NCI-H2029 (cell line): ENCODE results near the gene RXRA.

Source experiments
- DNase-seq: peaks from one replicate; lab custom pipeline; 2025; lab: John Stamatoyannopoulos, UW

Gene RXRA

GRCh38 chr9:134452728-134453127 lies 126.5 kb downstream of the RXRA start:
- no peak for DNase-seq

- no peak for DNase-seq
These were observed 127.7 kb downstream of the RXRA start for GRCh38 chr9:134453776-134454475.

- no peak for DNase-seq
These were observed 128.2 kb downstream of the RXRA start for GRCh38 chr9:134454476-134454857.

DNA sequence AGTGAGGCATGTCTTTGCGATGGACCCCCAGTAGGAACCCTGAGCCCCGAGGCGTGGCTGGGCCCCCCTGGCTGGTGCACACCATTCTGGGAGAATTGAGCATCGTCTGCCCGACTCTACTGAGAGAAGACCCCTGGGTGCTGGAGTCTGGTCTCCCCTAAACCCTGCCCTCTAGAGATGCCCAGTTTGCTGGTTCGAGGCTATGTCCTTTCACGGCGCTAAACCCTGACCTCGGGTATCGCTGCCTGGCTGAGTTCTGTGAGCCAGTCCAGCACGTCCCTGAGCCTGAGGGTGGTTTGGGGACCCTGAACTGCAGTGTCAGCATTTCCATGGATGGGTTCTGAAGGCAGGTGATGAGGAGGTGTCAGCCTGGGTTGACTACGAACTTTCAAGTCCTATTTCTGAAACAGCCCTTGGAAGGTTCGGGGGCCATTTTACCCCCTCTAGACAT lies 128.8 kb downstream of the RXRA start:
- no peak for DNase-seq

GRCh38 chr9:134455537-134455933 lies 129.3 kb downstream of the RXRA start:
- no peak for DNase-seq

DNA sequence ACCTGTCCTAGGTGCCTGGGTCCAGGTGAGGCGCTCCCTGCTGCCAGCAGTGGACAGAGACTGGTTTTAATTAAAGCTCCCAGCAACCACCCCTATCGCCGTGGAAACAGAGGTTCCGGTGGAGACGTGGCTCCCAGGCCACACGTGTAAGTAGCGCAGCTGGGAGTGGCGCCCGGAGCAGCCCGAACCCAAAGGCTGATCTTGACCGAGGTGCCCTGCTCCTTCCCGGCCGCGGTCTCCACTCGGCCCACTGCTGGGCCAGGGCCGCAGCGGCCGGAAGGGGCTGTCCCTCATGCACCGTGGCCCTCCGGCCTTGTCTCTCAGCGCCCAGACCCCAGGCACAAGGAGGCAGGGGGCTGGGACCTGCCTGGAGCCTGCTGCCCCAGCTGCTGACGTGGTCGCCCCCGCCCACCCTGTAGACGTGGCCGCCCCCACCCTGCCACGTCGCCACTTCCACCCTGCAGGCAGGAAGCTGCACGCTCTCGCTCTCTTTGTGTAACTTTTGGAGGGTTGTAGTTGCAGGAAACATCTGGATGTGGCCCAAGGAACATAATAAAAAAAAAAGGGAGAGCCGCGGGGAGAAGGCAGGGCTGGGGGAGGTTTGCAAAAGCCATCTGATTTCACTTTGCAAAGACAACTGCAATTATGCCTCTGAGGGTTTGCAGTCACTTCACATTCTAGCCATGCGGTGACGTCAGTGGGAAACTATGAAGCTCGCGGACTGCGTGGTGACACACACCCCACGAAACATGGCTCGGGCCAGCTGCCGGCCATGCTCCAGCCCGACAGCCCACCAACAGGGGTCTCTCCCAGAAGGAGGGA lies 129.9 kb downstream of the RXRA start:
- DNase-seq = peak; percentile 19

DNA sequence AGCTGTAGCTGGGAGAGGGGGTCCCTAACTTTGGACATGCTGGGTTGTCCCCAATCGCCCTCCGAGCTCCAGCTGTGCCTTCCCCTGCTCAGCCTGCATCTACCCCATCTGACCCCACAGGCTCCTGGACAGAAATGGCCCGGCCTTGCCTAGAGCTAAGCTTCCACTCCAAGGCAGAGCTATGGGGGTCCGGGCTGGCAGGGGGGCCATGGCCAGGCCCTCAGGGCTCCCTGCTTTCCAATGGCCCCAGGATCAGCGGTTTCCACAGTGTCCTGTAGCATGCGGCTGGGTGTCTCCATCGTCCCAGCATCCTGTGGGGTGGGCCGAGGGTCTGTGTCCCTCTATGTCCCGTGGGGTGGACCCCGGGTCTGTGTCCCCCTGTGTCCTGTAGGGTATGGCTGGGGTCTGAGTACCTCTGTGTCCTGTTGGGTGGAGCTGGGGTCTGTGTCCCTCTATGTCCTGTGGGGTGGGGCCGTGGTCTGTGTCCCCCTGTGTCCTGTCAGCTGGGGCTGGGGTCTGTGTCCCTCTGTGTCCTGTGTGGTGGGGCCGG lies 130.6 kb downstream of the RXRA start:
- DNase-seq = no peak

GRCh38 chr9:134457321-134458206 lies 131.3 kb downstream of the RXRA start:
- no peak for DNase-seq

DNA sequence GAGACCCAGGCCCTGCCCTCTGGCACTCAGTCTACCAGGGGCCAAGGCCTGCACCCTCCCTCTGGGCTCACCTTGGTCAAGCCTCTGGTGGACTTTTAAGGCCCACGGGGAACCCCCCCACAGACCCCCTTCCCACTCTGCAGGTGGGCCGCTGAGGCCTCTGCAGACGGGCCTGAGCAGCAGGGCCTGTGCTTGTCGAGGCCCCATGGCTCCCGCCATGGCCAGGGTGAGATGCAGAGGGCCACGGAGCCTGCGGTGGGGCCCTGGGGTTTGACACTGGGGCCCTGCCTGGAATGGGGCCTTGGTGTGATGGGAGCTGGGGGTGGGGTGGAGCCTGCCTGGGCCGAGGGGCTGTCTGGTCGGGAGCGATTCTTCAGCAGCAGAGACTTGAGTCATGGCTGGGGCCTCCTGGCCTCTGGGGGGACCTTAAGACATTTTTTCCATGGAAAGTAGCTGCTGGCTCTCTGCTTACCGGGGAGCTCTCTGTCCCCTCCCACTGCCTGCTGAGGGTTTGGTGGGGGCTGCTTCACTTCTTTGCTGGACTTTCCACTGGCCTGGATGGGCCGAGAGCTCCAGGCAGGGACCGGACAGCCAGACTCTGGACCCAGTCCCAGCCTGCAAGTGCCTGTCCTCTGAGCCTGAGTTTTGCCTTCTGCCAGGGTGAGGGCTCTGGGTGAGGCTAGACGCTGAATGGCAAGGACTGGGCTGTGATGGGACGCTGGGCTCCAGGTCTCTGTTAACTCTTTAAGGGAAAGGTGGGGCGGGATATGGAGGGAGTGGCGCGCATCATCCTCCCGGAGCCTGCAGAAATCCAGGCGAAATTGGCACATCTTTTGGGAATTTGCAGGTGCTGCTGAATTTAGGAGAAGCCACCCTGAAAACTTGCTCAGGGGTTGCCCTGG lies 132.2 kb downstream of the RXRA start:
- DNase-seq = no peak

GRCh38 chr9:134459164-134459563 lies 132.9 kb downstream of the RXRA start:
- no peak for DNase-seq

GRCh38 chr9:134459573-134459972 lies 133.3 kb downstream of the RXRA start:
- DNase-seq = no peak

- DNase-seq = no peak
These were observed 134.0 kb downstream of the RXRA start for GRCh38 chr9:134460206-134460605.

DNA sequence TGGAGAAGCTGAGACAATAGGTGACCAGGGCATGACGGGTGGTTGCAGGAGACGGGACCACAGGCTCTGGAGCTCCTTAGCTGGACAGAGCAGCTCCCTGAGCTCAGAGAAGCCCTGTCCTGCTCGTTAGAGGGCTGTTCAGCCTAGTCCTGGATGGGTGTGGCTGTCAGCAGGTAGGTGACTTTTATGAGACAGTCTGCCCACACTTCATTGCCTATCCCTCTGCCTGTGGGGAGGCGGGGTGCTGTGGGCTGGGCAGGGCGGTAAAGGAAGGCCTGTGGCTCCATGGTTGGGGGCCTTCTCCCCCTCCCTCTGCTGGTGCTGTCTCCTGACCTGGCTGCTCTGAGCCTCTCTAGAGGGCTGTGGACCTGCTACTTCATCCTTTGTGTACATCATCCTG lies 134.6 kb downstream of the RXRA start:
- DNase-seq = no peak

- DNase-seq = no peak
These were observed 135.2 kb downstream of the RXRA start for GRCh38 chr9:134461426-134461982.

DNA sequence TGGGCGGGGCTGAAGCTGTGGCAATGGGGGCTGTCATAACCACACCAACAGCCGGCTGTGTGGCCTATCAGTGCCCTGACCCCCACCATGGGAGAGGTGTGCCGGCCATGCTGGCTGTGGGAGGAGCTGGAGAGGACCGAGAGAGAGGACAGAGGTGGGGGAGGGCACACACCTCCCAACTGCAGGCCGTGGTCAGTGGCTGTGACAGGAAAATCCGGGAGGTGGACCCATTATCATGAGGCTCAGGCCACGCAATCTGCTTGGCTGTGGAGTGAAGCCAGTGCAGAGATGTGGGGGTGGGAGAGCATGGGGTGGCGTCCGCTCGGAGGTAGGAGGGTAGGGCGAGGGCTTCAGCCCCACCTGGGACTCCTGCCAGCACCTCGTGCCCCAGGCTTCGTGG lies 136.1 kb downstream of the RXRA start:
- DNase-seq = no peak

DNA sequence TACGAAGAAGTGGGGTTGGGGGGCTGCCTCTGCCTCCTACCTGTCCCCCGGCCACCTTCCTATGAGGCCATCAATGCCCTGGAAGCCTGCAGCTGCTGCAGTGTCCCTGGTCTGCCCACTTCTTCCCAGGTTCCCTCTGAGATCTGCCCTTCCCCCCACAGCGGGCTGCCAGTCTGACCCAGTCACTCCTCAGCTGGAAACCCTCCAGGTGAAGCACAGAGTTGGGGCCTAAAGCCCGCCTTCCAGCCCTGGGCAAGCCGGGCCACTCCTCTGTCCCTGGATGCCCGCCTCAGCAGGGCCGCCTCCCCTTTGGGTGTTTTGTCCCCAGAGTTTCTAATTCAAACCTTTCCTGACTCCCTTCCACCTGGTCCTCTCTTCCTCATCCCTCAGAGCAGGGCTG lies 137.0 kb downstream of the RXRA start:
- no peak for DNase-seq

DNA sequence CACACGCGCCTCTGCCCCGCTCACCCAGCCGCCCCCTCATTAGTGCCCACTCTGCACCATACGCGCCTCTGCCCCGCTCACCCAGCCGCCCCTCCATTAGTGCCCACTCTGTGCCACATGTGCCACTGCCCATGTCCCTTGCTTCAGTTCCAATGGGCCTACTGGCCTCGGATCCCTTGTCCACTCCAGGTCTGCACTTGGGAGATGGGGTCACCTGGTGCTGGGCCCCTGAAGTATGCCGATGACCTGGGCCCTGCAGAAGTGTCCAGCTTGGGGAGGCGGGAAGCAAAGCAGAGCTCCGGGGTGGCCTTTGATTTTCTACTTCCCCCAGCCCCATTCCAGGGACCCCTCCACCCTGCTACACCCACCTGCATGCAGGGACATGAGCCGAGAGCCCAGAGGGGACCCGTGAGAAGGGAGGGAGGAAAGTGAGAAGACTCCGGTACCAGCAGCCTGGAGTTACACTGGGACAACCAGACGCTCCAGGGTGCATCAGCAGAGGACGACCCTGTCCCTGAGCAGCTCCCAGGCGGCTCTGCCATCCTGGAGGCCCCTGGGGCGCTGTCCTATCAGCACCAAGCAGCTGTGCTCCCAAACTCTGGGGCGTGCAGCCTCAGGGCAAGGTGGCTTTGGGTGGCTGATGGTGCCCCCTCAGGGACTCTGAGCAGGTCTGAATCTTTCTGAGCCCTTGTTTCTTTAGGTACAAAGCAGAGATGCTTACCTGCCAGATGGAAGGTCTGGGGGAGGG lies 140.8 kb downstream of the RXRA start:
- no peak for DNase-seq

GRCh38 chr9:134468358-134468757 lies 142.1 kb downstream of the RXRA start:
- DNase-seq = no peak

DNA sequence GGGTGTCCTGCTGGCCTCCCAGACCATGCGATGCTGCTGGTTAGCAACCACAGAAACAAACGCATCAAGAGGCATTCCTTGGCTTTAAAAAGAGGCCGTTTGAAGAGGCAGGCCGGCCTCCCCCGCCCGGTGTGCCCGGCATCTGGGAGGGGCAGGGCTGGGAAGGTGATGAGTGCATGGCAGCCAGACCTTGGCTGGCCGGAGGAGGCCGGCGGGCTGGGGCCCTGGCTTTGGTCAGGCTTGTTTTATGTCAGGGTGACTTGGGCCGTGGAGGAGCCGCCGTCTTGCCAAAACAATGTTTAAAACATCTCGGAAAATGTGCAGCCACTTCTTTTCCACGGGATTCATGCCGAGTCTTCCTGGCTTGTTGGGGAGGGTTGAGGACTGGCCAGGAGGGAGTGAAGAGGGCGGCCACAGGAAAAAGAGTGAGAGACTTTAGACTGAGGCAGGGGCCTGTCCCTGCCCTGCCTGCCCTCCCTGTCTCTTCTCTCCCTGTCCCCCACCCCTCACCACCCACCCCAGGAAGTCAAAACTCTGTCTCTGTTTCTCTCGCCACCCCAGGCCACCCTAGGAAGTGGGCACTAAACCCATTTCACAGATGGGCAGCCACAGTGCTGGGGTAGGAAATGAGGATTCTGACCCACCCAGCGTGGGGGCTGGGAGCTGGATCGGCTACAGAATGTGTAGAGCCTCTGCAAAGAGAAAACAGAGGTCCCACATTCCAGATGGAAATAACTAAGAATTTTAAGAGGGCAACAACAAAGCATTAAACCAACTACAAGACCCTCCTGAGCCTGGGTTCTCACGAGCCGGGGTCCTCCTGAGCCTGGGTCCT lies 143.0 kb downstream of the RXRA start:
- DNase-seq = no peak
